8988T (cell line): ENCODE measurements around the gene ANKDD1B.
A peak's percentile ranks its signal among the peaks of the same experiment; 100 is the strongest.

Experiments
- DNase-seq: peaks from one replicate; pipeline ENCODE4 v3.0.0; 2011

ANKDD1B gene

DNA sequence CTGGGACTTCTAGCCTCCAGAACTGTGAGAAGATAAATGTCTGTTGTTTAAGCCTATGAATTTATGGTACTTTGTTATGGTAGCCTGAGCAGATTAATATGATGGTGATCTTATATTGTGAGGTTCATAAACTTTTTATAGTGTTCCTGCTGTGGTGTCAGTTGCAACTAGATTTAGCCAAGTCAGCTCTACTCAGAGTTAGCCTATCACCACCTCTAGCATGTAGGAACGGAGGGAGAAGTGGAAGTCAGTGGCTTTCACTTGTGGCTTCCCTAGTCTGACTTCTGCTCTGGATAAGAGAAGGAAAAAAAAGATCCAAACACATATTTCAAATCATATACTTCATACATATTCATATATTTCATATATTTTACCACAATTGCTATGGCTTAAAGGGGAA, 99.4 kb downstream of the ANKDD1B start:
- no peak for DNase-seq

DNA sequence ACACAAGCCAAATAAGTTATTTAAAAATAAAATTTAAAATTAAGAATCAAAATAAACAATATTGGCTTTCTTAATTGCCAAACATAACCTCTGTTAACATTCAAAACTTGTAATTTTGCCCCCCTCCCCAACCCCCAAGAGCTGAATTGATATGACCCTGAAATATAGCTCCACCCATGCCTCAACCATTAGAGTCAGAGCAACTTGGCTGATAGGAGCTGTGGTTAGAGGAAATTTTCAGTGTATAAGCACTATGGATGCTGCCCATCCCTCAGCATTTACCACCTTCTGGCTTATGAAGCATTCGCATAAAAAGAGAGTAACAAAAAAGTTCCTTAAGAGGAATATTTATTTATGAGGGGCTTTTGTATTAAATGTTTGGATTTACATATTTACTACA, 99.9 kb downstream of the ANKDD1B start:
- DNase-seq, result no peak

DNA sequence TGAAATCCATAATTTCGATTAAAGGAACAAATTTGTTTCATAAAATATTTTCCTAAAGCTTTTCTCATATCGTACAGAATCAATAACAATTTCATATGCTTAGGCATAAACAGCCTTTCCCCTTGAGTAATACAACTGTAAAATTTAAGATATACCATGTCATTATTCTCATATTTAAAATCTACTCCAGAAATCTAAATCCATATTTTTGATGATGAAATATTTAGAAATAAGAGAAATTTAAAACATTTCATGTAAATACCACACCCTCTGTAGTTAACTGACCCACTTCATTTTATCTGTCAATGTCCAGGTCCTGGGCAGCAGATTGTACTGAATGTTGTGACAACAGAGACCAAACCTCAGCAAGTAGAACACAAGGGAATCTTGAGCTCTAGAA, 100.8 kb downstream of the ANKDD1B start:
- no peak for DNase-seq

DNA sequence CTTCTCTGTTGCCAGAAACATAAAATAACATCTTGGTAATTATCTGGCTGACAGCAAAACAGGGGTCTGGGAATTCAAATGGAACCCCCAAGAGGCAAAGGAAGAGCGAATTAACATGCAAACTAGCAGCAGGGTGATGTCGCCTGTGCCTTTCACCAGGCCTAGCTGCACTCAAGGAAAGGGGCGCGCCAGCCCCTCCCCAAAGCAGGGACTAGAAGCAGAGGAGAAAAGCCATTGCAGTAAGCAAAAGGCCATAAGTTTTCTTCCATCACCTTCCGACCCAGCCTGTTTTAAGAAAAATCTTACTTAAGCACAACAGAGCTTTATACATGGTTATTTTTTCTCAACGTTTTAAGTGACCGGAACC, 105.4 kb downstream of the ANKDD1B start:
- no peak for DNase-seq

DNA sequence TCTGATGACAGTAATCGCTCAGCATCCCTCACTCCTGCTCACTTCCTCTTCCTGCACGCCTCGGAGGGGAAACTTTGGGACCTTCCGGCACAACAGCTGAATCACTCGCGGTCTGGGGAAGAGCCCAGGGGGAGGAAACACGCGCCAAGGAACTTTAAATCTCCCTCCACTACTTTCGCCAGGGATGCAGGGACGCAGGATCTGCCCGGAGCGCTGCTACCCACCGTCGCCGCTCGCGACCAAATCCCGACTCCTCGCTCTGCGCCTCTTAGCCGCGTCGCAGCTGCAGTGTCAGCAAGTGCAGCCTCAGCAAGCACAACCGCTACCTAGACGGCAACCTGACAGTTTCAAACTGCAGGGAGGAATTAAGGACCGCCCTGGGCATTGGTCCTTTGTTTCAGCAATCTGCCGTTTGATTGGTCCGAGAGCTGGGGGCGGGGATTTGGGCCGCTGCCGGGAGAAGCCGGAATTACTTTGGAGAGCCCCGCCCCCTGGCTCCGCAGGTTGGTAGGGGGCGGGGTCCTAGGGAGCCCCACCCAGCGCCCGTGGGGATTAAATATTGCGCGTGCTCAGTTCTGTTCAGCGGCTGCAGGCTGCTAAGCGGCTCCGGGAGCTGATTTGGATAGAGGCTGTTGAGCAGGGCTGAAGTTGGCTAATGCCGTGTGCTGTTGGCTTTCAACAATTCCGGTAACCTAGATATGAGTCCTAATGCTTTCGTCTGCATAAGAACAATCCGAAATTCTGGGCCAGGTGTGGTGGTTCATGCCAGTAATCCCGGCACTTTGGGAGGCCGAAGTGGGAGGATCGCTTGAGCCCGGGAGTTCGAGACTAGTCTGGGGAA, 106.0 kb downstream of the ANKDD1B start, which contains the start of gene POC5:
POC5 (minus strand) TSS at position 356 of the 841 bp plus-strand sequence. CDS start 4,500 bp downstream, outside the sequence.
- peak; percentile 58 for DNase-seq

DNA sequence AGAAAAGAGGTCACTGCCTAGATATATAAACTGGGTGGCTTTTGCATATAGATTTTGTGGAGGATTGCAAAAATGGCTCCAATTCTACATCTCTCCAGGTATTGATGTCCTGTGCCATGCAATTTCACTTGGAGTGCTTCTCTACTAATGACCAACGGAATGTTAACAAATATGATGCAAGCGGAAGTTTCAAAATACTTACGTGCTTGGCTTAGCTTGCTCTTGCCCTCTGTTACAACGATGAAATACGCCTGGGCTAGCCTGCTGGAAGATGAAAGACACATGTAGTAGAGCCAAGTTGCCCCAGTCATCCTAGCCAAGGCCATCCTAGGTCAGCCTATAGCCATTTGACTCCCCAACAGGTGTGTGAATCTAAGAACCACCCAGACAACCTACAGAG, 109.6 kb downstream of the ANKDD1B start:
- no peak for DNase-seq
